ENCODE data around the gene SYNE4. TPM values are rescaled to one million over a fixed set of nuclear protein-coding genes. Genes with fewer than 3 reads are reported as not detected.

The SYNE4 gene
- total and polyA plus RNA-seq, 9 of the 15 experiments (the other 6 are each of a cell fraction or from before 2014, with no cell fraction given), result 0.03 to 0.65 (median 0.29) TPM

GRCh38 chr19:35995048-35995993 lies 13.3 kb downstream of the SYNE4 start, which contains the start of gene SDHAF1 (continued):
- peak; percentile 82 for TF ChIP-seq MGA (IDR thresholded peaks at IDR 0.05)
- no peak for TF ChIP-seq ARNT (IDR thresholded peaks at IDR 0.05)
- TF ChIP-seq TEAD4 (IDR thresholded peaks at IDR 0.05; ENCODE audit: low read length), result no peak
- peak; percentile 75; the same call in 1 of the 2 replicates for TF ChIP-seq TEAD4 (CRISPR knock-in tag; IDR thresholded peaks at IDR 0.05; ENCODE audit: borderline replicate concordance)
- no peak for TF ChIP-seq ZBTB8A (IDR thresholded peaks at IDR 0.05; ENCODE audit: partially characterized antibody)
- TF ChIP-seq CAMTA2 (CRISPR knock-in tag; conservative IDR thresholded peaks at IDR 0.05), result no peak

All from K562 (cell line).